GM18951 (cell line): ENCODE results near the gene NPAS3.

Experiments used
- POLR2A ChIP-seq: IDR thresholded peaks from 4 replicates; pipeline ENCODE4 v1.6.1; 2011; ENCODE audit warnings: mild to moderate bottlenecking; ENCODE audit not compliant: insufficient read length, insufficient read depth; ENCODE audit errors: extremely low read depth
- in situ Hi-C: fragments of 300-500 bp; cut with MboI; formaldehyde crosslinking; loops from one replicate; pipeline ENCODE4 v1.12.0; 2022; ENCODE audit warnings: low sequenced_read_pairs, mixed read lengths, inconsistent platforms; ENCODE audit not compliant: unreplicated experiment

NPAS3 gene

DNA sequence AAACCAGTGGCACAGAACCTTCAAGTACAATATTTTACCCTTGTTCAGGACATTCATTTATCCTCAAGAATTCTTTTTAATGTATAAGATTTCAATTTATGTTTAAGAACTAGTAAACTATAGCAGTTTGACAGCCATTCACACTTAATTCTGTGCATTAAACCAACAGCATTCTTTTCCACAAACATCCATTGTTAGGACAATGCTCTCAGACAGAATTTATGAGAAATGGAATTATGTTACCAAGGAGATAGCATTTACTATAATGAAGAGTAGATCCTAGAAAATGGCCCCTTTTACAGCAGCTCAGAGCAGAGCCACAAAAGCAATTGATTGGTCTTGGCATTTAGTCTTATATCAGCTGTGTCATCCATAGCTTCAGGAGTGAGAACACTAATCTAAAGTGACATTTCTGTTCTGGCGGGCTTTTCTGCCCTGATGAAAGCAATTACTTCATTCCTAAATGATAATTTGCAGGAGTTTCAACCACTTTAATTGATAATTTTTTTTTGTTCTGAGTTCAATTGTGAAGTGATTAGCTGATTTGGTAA is 268.9 kb downstream of the NPAS3 start:
- in situ Hi-C loops = no loop called here

GRCh38 chr14:33210311-33210710 is 271.6 kb downstream of the NPAS3 start:
- in situ Hi-C loops = no loop called here
- no peak for TF ChIP-seq POLR2A

More for the DNA sequence above, 268.9 kb downstream of the NPAS3 start:
- TF ChIP-seq POLR2A = no peak

GRCh38 chr14:33218026-33218425 is 279.3 kb downstream of the NPAS3 start:
- no peak for TF ChIP-seq POLR2A
- in situ Hi-C loops = no loop called here

- in situ Hi-C loops = no loop called here
- no peak for TF ChIP-seq POLR2A
Observed at GRCh38 chr14:33219957-33220356, 281.3 kb downstream of the NPAS3 start.

GRCh38 chr14:33229269-33229929 is 290.7 kb downstream of the NPAS3 start:
- no peak for TF ChIP-seq POLR2A
- in situ Hi-C loops = no loop called here

GRCh38 chr14:33230021-33230420 is 291.3 kb downstream of the NPAS3 start:
- TF ChIP-seq POLR2A = no peak
- in situ Hi-C loops = no loop called here

DNA sequence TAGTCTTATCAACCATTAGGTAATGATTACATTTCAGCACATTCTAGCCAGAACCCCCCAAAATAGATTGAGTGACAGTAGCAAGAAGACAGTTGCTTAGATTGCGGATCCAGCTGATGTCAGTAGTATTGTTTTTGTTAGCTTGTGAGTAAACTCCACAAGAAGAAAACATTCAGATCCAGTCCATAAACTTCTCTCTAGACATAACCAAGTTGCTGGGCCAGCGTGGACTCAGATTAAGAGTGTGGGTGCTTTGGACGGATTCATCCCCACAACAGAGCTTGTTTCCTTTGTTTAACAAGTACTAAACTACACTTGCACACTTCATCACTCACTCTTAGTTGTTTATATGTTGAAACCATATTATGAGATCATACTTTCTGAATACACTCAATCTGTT is 293.4 kb downstream of the NPAS3 start:
- in situ Hi-C loops = no loop called here
- no peak for TF ChIP-seq POLR2A

DNA sequence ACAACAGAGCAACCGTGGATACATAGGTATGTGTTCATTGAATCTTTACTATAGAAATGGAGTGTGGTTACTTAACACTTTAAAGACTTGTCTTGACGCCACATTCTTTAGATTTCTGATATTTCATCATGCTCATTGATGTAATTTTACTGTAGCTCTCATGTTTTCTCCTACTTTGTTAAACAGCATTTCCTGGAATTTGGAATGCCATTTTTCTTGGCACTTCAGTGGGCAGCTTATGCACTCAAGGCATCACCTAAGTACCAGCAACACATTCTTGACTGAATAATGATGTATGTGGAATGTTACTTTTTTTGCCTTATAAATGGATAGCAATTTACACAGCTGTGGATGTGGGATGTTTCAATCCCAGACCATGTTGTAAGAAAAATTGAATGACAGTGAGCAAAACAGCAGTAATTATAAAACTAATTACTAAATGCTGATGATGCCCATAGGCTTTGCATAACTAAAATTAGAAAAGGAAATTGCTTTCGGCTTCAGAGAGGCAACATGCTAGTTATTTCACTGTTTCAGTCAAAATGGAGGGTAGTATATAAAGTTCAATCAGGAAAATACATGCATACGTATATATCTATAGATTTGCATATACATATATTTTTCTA is 298.5 kb downstream of the NPAS3 start:
- TF ChIP-seq POLR2A = no peak
- in situ Hi-C loops = no loop called here

- TF ChIP-seq POLR2A = no peak
- in situ Hi-C loops = no loop called here
Observed at GRCh38 chr14:33239465-33239864, 300.8 kb downstream of the NPAS3 start.

DNA sequence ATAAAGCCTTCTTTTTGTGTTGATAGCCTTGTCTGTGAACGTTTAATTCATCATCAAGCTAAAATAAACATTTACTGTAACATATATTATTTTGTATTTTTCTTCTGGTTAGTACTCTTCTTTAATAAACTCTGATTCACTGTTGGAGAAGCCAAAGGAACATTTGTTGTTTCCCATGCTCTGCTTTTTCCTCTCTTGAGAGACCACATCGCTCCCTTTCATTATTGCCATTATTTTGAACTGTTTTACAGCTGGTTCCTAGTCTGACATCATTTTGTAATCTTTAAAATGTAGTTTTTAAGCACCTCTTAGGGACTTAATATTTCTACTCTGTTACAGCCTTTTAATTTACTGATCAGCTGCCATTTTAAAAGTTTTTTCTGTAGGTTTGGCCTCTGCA is 301.8 kb downstream of the NPAS3 start:
- in situ Hi-C loops = no loop called here
- no peak for TF ChIP-seq POLR2A

DNA sequence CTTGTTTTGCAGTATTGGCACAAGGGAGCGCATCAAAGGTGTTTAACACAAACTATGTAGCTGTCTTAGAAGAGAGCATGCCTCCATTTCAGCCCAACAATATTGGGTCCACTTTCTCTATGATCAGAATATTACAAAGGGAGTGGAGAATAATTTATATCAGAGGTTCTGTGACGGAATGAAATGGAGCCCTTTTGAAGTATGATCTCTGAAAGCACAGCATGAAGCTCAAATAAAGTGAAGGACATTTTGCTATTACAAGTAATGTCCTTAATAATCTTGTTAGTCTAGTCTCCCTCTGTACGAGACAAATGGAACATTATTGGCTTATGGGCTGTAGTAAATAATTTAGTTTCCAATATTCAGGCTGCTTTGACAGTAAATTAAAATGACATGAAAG is 302.7 kb downstream of the NPAS3 start:
- in situ Hi-C loops = no loop called here
- TF ChIP-seq POLR2A = no peak

- no peak for TF ChIP-seq POLR2A
- in situ Hi-C loops = no loop called here
Observed at GRCh38 chr14:33249233-33249820, 310.6 kb downstream of the NPAS3 start.

- TF ChIP-seq POLR2A = no peak
Observed at GRCh38 chr14:33250963-33251362, 312.3 kb downstream of the NPAS3 start.

GRCh38 chr14:33254342-33254741 is 315.7 kb downstream of the NPAS3 start:
- in situ Hi-C loops = no loop called here
- no peak for TF ChIP-seq POLR2A

More at GRCh38 chr14:33250963-33251362, 312.3 kb downstream of the NPAS3 start:
- in situ Hi-C loops = no loop called here

GRCh38 chr14:33254861-33255395 is 316.2 kb downstream of the NPAS3 start:
- in situ Hi-C loops = no loop called here
- no peak for TF ChIP-seq POLR2A
